K562 (cell line): ENCODE data around the gene WDR70. TPM values are rescaled to one million over a fixed set of nuclear protein-coding genes. Genes with fewer than 3 reads are reported as not detected.

ENCODE experiments used
- polyA plus RNA-seq, 8 experiments: library from polyadenylated mRNA; depleted of rRNA in 4 of 8; stranded (reverse) in 5 of 8; unstranded in 3 of 8; fragments of >200 nt; fragmentation: Nextera tagmentation in 2 of 8; fragmentation: Illumina TruSeq in 1 of 8; extraction: Ambion mirVana in 2 of 8; extraction: Trizol in 1 of 8; gene quantifications; 2 replicates each; pipeline versions ENCODE4 v1.2.1 to v1.2.3, GENCODE V29; 2011 to 2014; ENCODE audit warnings: inconsistent platforms in 1 of 8, missing spikeins in 1 of 8
- total RNA-seq, 7 experiments: library from RNA; depleted of rRNA in 6 of 7; stranded (reverse); fragments of >200 nt in 6 of 7; fragmentation: Illumina TruSeq in 2 of 7; extraction: Trizol in 2 of 7; gene quantifications; 2 replicates each; pipeline versions ENCODE4 v1.2.1 to v1.2.3, GENCODE V29; 2011 to 2021; ENCODE audit warnings: low replicate concordance in 1 of 7
- TF ChIP-seq, protein P1 (sequence below), 2 experiments: fragments of 450-650 bp in 1 of 2; sonication (generic) in 1 of 2; formaldehyde crosslinking in 1 of 2; IDR thresholded peaks; 2 replicates each; pipeline versions ENCODE4 v1.7.1 to v1.9.0; 2016 to 2022; ENCODE audit warnings: inconsistent platforms in 1 of 2, mild to moderate bottlenecking in 1 of 2, missing genetic modification reagents in 1 of 2

WDR70 gene
- total and polyA plus RNA-seq, 9 of the 15 experiments (the other 6 are each of a cell fraction or from before 2014, with no cell fraction given): 16.8 to 46.6 (median 38.8) TPM

DNA sequence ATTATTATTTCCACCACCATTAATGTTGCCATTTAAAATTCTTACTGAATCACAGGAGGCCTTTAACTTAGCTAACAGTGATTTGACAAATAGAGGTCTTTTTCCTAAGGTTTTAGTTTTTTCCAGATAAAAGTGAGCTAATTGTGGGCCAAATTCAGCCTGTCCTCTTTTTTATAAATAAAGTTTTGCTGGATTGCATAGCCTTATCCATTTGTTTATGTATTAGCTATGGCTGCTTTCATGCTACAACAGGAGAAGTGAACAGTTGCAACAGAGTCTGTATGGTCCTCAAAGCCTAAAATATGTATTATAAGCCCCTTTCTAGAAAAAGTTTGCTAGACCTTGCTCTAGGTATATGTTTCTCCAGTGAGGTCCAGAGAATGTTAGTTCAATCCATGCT is 288.3 kb downstream of the WDR70 start (continued):
- TF ChIP-seq, protein P1, sequence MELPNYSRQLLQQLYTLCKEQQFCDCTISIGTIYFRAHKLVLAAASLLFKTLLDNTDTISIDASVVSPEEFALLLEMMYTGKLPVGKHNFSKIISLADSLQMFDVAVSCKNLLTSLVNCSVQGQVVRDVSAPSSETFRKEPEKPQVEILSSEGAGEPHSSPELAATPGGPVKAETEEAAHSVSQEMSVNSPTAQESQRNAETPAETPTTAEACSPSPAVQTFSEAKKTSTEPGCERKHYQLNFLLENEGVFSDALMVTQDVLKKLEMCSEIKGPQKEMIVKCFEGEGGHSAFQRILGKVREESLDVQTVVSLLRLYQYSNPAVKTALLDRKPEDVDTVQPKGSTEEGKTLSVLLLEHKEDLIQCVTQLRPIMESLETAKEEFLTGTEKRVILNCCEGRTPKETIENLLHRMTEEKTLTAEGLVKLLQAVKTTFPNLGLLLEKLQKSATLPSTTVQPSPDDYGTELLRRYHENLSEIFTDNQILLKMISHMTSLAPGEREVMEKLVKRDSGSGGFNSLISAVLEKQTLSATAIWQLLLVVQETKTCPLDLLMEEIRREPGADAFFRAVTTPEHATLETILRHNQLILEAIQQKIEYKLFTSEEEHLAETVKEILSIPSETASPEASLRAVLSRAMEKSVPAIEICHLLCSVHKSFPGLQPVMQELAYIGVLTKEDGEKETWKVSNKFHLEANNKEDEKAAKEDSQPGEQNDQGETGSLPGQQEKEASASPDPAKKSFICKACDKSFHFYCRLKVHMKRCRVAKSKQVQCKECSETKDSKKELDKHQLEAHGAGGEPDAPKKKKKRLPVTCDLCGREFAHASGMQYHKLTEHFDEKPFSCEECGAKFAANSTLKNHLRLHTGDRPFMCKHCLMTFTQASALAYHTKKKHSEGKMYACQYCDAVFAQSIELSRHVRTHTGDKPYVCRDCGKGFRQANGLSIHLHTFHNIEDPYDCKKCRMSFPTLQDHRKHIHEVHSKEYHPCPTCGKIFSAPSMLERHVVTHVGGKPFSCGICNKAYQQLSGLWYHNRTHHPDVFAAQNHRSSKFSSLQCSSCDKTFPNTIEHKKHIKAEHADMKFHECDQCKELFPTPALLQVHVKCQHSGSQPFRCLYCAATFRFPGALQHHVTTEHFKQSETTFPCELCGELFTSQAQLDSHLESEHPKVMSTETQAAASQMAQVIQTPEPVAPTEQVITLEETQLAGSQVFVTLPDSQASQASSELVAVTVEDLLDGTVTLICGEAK (IDR thresholded peaks at IDR 0.05): peak; percentile 78
- TF ChIP-seq, protein P1 (CRISPR knock-in tag; IDR thresholded peaks at IDR 0.05): peak; percentile 63; the same call in 1 of the 2 replicates
